ENCODE data around the gene TBCD.

GRCh38 chr17:82866590-82867191, 114.8 kb downstream of the TBCD start:
- no peak for TF ChIP-seq CTCF (IDR thresholded peaks at IDR 0.05)
- no peak for TF ChIP-seq POLR2A (IDR thresholded peaks at IDR 0.05)
